ENCODE data around the gene SLC27A6. TPM values are rescaled to one million over a fixed set of nuclear protein-coding genes. Genes with fewer than 3 reads are reported as not detected.

The SLC27A6 gene
- total and polyA plus RNA-seq, 2 donors (not counting 1 experiment from before 2014, with no cell fraction given): not detected

DNA sequence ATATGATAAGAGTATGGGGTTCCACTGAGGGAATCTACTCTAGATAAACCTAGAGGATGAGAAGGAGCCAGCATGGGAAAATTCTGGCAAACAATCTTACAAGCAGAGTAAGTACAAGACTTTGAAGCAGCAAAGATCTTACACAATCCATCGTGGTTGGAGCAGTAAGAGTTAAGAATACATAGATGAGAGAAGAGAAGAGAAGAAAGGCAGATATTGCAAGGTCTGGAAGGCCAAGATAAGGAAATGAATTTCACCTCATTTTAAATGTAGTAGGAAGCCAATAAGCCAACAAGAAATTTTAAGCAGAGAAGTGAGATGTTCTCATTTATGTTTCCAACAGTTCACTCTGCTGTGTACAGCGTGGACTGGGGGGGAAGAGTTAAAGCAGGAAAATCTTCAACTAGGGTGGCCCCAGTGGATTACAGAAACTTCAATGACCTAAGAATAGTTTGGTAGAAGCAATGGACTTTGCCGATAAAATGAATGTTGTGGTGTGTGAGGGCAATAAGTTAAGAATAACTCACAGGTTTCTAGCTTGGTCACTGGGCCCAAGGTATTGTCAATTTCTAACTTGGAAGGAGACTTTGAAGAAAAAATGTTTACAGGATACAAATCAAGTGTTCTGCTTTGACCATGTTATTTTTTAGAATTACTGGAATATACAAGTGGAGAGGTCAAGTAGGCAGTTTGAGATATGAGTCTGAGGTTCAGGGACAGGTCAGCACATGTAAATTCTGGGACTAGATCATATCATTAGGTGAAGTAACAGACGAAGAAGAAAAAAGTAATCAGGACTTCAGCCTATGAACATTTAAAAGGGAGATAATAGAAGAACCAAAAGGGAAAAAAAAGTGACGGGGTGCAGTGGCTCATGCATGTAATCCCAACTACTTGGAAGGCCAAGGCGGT is 117.2 kb downstream of the SLC27A6 start:
- ATAC-seq (ENCODE audit: low read depth): no peak
- intact Hi-C loops (cut with micrococcal nuclease): no loop called here
- 82% methylated on average over 1 of the region's 6 CpGs for WGBS (ENCODE audit: insufficient coverage)

More for the DNA sequence above, 117.2 kb downstream of the SLC27A6 start:
- Histone ChIP-seq H3K9ac (ENCODE audit: low read length) (no peak overlapping the region), H2AFZ (ENCODE audit: insufficient read depth, low read depth, low read length, poor library complexity, severe bottlenecking) (no peak overlapping the region), H3K9me3 (ENCODE audit: control extremely low read depth in 1 of 3, control insufficient read depth in 2 of 3, insufficient read depth in 1 of 3, low read length in 2 of 3) (no peaks in the 10 kb centered on the region), H3K36me3 (replicated peaks in 1 of 2; ENCODE audit: control extremely low read depth in 1 of 2, control insufficient read depth in 1 of 2, extremely low read depth in 1 of 2, insufficient read depth in 2 of 2, low read length in 1 of 2) (no peaks in the 10 kb centered on the region), H3K4me3 (ENCODE audit: control extremely low read depth in 1 of 5, extremely low read depth in 1 of 5, insufficient read depth in 1 of 5, low read depth in 2 of 5, low read length in 4 of 5) (no peak overlapping the region), H3K4me1 (ENCODE audit: control insufficient read depth in 2 of 2, insufficient read depth in 2 of 2, low read length in 2 of 2) (no peaks in the 10 kb centered on the region), H3K4me2 (replicated peaks; ENCODE audit: low read depth, low read length, poor library complexity, severe bottlenecking) (no peak overlapping the region), H4K20me1 (ENCODE audit: control insufficient read depth, insufficient read depth, low read length, poor library complexity, severe bottlenecking) (no peaks in the 10 kb centered on the region), H3K79me2 (ENCODE audit: control insufficient read depth, insufficient read depth, low read length) (no peaks in the 10 kb centered on the region), H3K27ac (ENCODE audit: low read length in 2 of 2) (no peak overlapping the region), H3K27me3 (replicated peaks in 1 of 4; ENCODE audit: control extremely low read depth in 1 of 4, control insufficient read depth in 3 of 4, insufficient read depth in 4 of 4, low read length in 3 of 4) (peaks cover 0 to 4% (median 0%) of the 10 kb centered on the region in 4 experiments)
- POLR2A ChIA-PET: no interaction called here
- Mint-ChIP-seq H3K9me3 (ENCODE audit: insufficient read depth) (no peaks in the 10 kb centered on the region), H3K4me3 (no peak overlapping the region), H3K27ac (no peak overlapping the region), H3K27me3 (peaks cover 19% of the 10 kb centered on the region), H3K4me1 (no peaks in the 10 kb centered on the region)
- TF ChIP-seq EZH2 (IDR thresholded peaks at IDR 0.05; ENCODE audit: borderline replicate concordance, insufficient read depth, low read depth, low read length, poor library complexity, severe bottlenecking): no peak
- TF ChIP-seq, protein P1, sequence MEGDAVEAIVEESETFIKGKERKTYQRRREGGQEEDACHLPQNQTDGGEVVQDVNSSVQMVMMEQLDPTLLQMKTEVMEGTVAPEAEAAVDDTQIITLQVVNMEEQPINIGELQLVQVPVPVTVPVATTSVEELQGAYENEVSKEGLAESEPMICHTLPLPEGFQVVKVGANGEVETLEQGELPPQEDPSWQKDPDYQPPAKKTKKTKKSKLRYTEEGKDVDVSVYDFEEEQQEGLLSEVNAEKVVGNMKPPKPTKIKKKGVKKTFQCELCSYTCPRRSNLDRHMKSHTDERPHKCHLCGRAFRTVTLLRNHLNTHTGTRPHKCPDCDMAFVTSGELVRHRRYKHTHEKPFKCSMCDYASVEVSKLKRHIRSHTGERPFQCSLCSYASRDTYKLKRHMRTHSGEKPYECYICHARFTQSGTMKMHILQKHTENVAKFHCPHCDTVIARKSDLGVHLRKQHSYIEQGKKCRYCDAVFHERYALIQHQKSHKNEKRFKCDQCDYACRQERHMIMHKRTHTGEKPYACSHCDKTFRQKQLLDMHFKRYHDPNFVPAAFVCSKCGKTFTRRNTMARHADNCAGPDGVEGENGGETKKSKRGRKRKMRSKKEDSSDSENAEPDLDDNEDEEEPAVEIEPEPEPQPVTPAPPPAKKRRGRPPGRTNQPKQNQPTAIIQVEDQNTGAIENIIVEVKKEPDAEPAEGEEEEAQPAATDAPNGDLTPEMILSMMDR (IDR thresholded peaks at IDR 0.05): no peak
- CTCF ChIA-PET: no interaction called here
- no peak for DNase-seq

Other genes starting within 250 kb of the SLC27A6 start
- 10.3 and 10.6 TPM in 2 replicates for gene ISOC1, start 129.3 kb downstream of the SLC27A6 start, total RNA-seq
- gene ISOC1, start 129.3 kb downstream of the SLC27A6 start, polyA plus RNA-seq: 7.5 and 9.2 TPM in 2 replicates